K562 (cell line): ENCODE data around the gene BASP1. TPM values are rescaled to one million over a fixed set of nuclear protein-coding genes. Genes with fewer than 3 reads are reported as not detected.

Experiments used
- ATAC-seq: fragments of 200-7000 bp; cut with Tn5 transposase; 3 replicates; pipeline ENCODE4 v1.9.1; 2020; ENCODE audit warnings: moderate library complexity
- BruUV-seq: library from RNA; stranded (reverse); fragments of 400-500 nt; replicated peaks from 2 replicates; lab custom pipeline; 2021; lab: Mats Ljungman, UMichigan
- CTCF ChIA-PET: fragments of 300-600 bp; formaldehyde crosslinking; extraction: SDS; loops from one replicate; lab custom pipeline; 2021; ENCODE audit warnings: low intra/inter-chr PET ratio; lab: Yijun Ruan, JAX
- POLR2A ChIA-PET: fragments of 300-600, 350-650 bp; sonication (Branson Sonifier 250); formaldehyde crosslinking; extraction: SDS; loops from one replicate; lab custom pipeline; 2021; ENCODE audit warnings: antibody characterized with exemption, inconsistent platforms; lab: Yijun Ruan, JAX
- DNase-seq, 4 experiments: peaks; one replicate each; pipeline versions ENCODE4 v3.0.0 to v3.0.0-alpha.2; 2011 to 2018; ENCODE audit warnings: low spot score in 3 of 4, mixed read lengths in 3 of 4; ENCODE audit errors: extremely low read depth in 1 of 4
- FAIRE-seq: peaks from 2 replicates; lab custom pipeline; 2011; peaks lifted over from hg19 to GRCh38; lab: Jason Lieb, UNC
- H2AFZ ChIP-seq: 2 replicates; pipeline ENCODE4 v1.6.0; 2011; ENCODE audit warnings: low read depth, low read length, control low read depth, inconsistent platforms
- H3K27ac ChIP-seq: fragments of 200-600 bp; 3 replicates; pipeline ENCODE4 v1.8.0; 2011; ENCODE audit warnings: low read depth, mild to moderate bottlenecking, control low read depth, inconsistent platforms, low read length, moderate library complexity, mixed read lengths; ENCODE audit errors: extremely low read depth
- H3K27me3 ChIP-seq, 2 experiments: fragments of 300-600 bp in 1 of 2; 2 replicates in 1 of 2; 3 replicates in 1 of 2; pipeline versions ENCODE4 v1.6.0 to v1.8.0; 2011; ENCODE audit warnings: inconsistent platforms in 2 of 2, low read length in 2 of 2, mild to moderate bottlenecking in 1 of 2, mixed read lengths in 1 of 2, moderate library complexity in 1 of 2; ENCODE audit not compliant: control insufficient read depth in 2 of 2, insufficient read depth in 2 of 2
- H3K36me3 ChIP-seq: fragments of 300-600 bp; 3 replicates; pipeline ENCODE4 v1.8.0; 2011; ENCODE audit warnings: mild to moderate bottlenecking, low read length, inconsistent platforms; ENCODE audit not compliant: control insufficient read depth, insufficient read depth
- H3K4me1 ChIP-seq, 2 experiments: fragments of 200-600 bp in 1 of 2; replicated peaks in 1 of 2; 2 replicates in 1 of 2; 3 replicates in 1 of 2; pipeline versions ENCODE4 v1.5.1 to v1.8.0; 2011; ENCODE audit warnings: inconsistent platforms in 2 of 2, low read length in 2 of 2, mild to moderate bottlenecking in 1 of 2, mixed read lengths in 1 of 2, moderate library complexity in 1 of 2; ENCODE audit not compliant: control insufficient read depth in 2 of 2, insufficient read depth in 2 of 2
- H3K4me2 ChIP-seq: 2 replicates; pipeline ENCODE4 v1.6.1; 2011; ENCODE audit warnings: low read length, control low read depth, inconsistent platforms, mixed read lengths; ENCODE audit not compliant: insufficient read depth
- H3K4me3 ChIP-seq: fragments of 200-600 bp; sonication (generic), shearing (Covaris generic); 2 replicates; pipeline ENCODE4 v1.5.1; 2016; ENCODE audit warnings: control low read depth, inconsistent platforms
- H3K79me2 ChIP-seq: fragments of 200-600 bp; 3 replicates; pipeline ENCODE4 v1.8.0; 2011; ENCODE audit warnings: low read length, inconsistent platforms; ENCODE audit not compliant: control insufficient read depth, insufficient read depth
- H3K9ac ChIP-seq, 2 experiments: 2 replicates each; pipeline versions ENCODE4 v1.6.0 to v1.6.1; 2011; ENCODE audit warnings: low read depth in 2 of 2, low read length in 2 of 2, control low read depth in 1 of 2, inconsistent platforms in 1 of 2, mild to moderate bottlenecking in 1 of 2, mixed read lengths in 1 of 2; ENCODE audit not compliant: insufficient read depth in 1 of 2
- H3K9me1 ChIP-seq: one replicate; pipeline ENCODE4 v1.6.0; 2011; ENCODE audit warnings: inconsistent platforms, mild to moderate bottlenecking, low read length, moderate library complexity; ENCODE audit not compliant: control insufficient read depth, insufficient read depth
- H3K9me3 ChIP-seq: replicated peaks from 2 replicates; pipeline ENCODE4 v1.5.1; 2011; ENCODE audit warnings: low read depth, low read length, inconsistent platforms; ENCODE audit not compliant: control insufficient read depth, insufficient read depth
- H4K20me1 ChIP-seq: replicated peaks from 2 replicates; pipeline ENCODE4 v1.6.1; 2011; ENCODE audit warnings: low read length, inconsistent platforms, mixed read lengths; ENCODE audit not compliant: control insufficient read depth, insufficient read depth
- DEAF1 ChIP-seq: fragments of 450-650 bp; formaldehyde crosslinking; IDR thresholded peaks from 2 replicates; pipeline ENCODE4 v1.4.0; 2020; ENCODE audit warnings: mild to moderate bottlenecking, moderate library complexity
- E2F3 ChIP-seq: fragments of 250-450 bp; sonication (Bioruptor Pico); IDR thresholded peaks from 2 replicates; pipeline ENCODE4 v1.4.0; 2020; ENCODE audit warnings: mild to moderate bottlenecking
- MEIS2 ChIP-seq: fragments of 450-650 bp; IDR thresholded peaks from 2 replicates; pipeline ENCODE4 v1.6.1; 2014; ENCODE audit warnings: mild to moderate bottlenecking; ENCODE audit not compliant: partially characterized antibody
- RB1 ChIP-seq: fragments of 450-650 bp; IDR thresholded peaks from 2 replicates; pipeline ENCODE4 v1.6.1; 2017; ENCODE audit warnings: low read depth, mild to moderate bottlenecking
- SREBF2 ChIP-seq: sonication (generic); formaldehyde crosslinking; IDR thresholded peaks from 2 replicates; pipeline ENCODE4 v1.4.0; 2020; ENCODE audit warnings: mild to moderate bottlenecking, missing genetic modification reagents
- ZFP36 ChIP-seq: fragments of 150-350 bp; IDR thresholded peaks from 2 replicates; pipeline ENCODE4 v1.6.1; 2018; ENCODE audit warnings: low read length, low read depth; ENCODE audit not compliant: partially characterized antibody
- ZNF316 ChIP-seq: fragments of 450-650 bp; IDR thresholded peaks from 2 replicates; pipeline ENCODE4 v1.6.1; 2016
- WGBS: fragments of 100-300 bp; shearing (Covaris generic); methylation state at CpG from one replicate; pipeline ENCODE4 v1.1.6; 2016; ENCODE audit warnings: low coverage, mixed read lengths; ENCODE audit not compliant: insufficient coverage; ENCODE audit errors: missing lambda C conversion rate; 5-methylcytosine and 5-hydroxymethylcytosine counted together
- in situ Hi-C: fragments of 300-500 bp; cut with MboI; formaldehyde crosslinking; loops from 4 replicates; pipeline ENCODE4 v1.15.0; 2018; ENCODE audit warnings: inconsistent platforms, mixed read lengths
- intact Hi-C: fragments of 100-400 bp; cut with micrococcal nuclease; formaldehyde crosslinking; loops from 2 replicates; pipeline ENCODE4 v1.14.2; 2022
- polyA plus RNA-seq, 8 experiments: library from polyadenylated mRNA; depleted of rRNA in 4 of 8; stranded (reverse) in 5 of 8; unstranded in 3 of 8; fragments of >200 nt; fragmentation: Nextera tagmentation in 2 of 8; fragmentation: Illumina TruSeq in 1 of 8; extraction: Ambion mirVana in 2 of 8; extraction: Trizol in 1 of 8; gene quantifications; 2 replicates each; pipeline versions ENCODE4 v1.2.1 to v1.2.3, GENCODE V29; 2011 to 2014; ENCODE audit warnings: inconsistent platforms in 1 of 8, missing spikeins in 1 of 8
- total RNA-seq, 7 experiments: library from RNA; depleted of rRNA in 6 of 7; stranded (reverse); fragments of >200 nt in 6 of 7; fragmentation: Illumina TruSeq in 2 of 7; extraction: Trizol in 2 of 7; gene quantifications; 2 replicates each; pipeline versions ENCODE4 v1.2.1 to v1.2.3, GENCODE V29; 2011 to 2021; ENCODE audit warnings: low replicate concordance in 1 of 7
- TF ChIP-seq, protein P1 (sequence below): IDR thresholded peaks from 3 replicates; pipeline ENCODE4 v1.6.1; 2011; ENCODE audit warnings: borderline replicate concordance, mild to moderate bottlenecking, moderate library complexity; ENCODE audit not compliant: insufficient read length; ENCODE audit errors: extremely low read depth
- TF ChIP-seq, protein P2 (sequence below), 2 experiments: fragments of 450-650 bp; IDR thresholded peaks; 2 replicates each; pipeline ENCODE4 v1.6.1; 2016; ENCODE audit warnings: mild to moderate bottlenecking in 2 of 2, borderline replicate concordance in 1 of 2, low read depth in 1 of 2, moderate library complexity in 1 of 2

Gene BASP1
- total and polyA plus RNA-seq, 9 of the 15 experiments (the other 6 are each of a cell fraction or from before 2014, with no cell fraction given): 0.22 TPM; not detected in 8

- in situ Hi-C loops: no loop called here
- CTCF ChIA-PET: no interaction called here
- H3K9ac ChIP-seq: no peak overlapping the region
- H3K79me2 ChIP-seq: no peaks in the 10 kb centered on the region
- WGBS: 0% methylated on average over 9 of the region's 9 CpGs
- POLR2A ChIA-PET: no interaction called here
- no TSS peak for BruUV-seq
- H3K36me3 ChIP-seq: no peaks in the 10 kb centered on the region
- no peak overlapping the region for H3K4me3 ChIP-seq
- H3K27ac ChIP-seq: no peak overlapping the region
- FAIRE-seq (no peak), ATAC-seq (no peak), DNase-seq (no peak)
- no peak overlapping the region for H2AFZ ChIP-seq
- intact Hi-C loops: no loop called here
- H3K9me3 ChIP-seq: no peaks in the 10 kb centered on the region
- H3K9me1 ChIP-seq: no peaks in the 10 kb centered on the region
- no peak overlapping the region for H3K4me2 ChIP-seq
- no peaks in the 10 kb centered on the region; a peak in 1 of 5 replicates for H3K27me3 ChIP-seq
- no peaks in the 10 kb centered on the region for H4K20me1 ChIP-seq
- no peaks in the 10 kb centered on the region; a peak in 1 of 5 replicates for H3K4me1 ChIP-seq
- TF ChIP-seq DEAF1: no peak
- no peak for TF ChIP-seq MEIS2
- TF ChIP-seq E2F3 (CRISPR knock-in tag): no peak
- no peak for TF ChIP-seq ZNF316
- TF ChIP-seq, protein P1, sequence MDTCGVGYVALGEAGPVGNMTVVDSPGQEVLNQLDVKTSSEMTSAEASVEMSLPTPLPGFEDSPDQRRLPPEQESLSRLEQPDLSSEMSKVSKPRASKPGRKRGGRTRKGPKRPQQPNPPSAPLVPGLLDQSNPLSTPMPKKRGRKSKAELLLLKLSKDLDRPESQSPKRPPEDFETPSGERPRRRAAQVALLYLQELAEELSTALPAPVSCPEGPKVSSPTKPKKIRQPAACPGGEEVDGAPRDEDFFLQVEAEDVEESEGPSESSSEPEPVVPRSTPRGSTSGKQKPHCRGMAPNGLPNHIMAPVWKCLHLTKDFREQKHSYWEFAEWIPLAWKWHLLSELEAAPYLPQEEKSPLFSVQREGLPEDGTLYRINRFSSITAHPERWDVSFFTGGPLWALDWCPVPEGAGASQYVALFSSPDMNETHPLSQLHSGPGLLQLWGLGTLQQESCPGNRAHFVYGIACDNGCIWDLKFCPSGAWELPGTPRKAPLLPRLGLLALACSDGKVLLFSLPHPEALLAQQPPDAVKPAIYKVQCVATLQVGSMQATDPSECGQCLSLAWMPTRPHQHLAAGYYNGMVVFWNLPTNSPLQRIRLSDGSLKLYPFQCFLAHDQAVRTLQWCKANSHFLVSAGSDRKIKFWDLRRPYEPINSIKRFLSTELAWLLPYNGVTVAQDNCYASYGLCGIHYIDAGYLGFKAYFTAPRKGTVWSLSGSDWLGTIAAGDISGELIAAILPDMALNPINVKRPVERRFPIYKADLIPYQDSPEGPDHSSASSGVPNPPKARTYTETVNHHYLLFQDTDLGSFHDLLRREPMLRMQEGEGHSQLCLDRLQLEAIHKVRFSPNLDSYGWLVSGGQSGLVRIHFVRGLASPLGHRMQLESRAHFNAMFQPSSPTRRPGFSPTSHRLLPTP: no peak
- TF ChIP-seq SREBF2 (CRISPR knock-in tag): no peak
- TF ChIP-seq, protein P2, sequence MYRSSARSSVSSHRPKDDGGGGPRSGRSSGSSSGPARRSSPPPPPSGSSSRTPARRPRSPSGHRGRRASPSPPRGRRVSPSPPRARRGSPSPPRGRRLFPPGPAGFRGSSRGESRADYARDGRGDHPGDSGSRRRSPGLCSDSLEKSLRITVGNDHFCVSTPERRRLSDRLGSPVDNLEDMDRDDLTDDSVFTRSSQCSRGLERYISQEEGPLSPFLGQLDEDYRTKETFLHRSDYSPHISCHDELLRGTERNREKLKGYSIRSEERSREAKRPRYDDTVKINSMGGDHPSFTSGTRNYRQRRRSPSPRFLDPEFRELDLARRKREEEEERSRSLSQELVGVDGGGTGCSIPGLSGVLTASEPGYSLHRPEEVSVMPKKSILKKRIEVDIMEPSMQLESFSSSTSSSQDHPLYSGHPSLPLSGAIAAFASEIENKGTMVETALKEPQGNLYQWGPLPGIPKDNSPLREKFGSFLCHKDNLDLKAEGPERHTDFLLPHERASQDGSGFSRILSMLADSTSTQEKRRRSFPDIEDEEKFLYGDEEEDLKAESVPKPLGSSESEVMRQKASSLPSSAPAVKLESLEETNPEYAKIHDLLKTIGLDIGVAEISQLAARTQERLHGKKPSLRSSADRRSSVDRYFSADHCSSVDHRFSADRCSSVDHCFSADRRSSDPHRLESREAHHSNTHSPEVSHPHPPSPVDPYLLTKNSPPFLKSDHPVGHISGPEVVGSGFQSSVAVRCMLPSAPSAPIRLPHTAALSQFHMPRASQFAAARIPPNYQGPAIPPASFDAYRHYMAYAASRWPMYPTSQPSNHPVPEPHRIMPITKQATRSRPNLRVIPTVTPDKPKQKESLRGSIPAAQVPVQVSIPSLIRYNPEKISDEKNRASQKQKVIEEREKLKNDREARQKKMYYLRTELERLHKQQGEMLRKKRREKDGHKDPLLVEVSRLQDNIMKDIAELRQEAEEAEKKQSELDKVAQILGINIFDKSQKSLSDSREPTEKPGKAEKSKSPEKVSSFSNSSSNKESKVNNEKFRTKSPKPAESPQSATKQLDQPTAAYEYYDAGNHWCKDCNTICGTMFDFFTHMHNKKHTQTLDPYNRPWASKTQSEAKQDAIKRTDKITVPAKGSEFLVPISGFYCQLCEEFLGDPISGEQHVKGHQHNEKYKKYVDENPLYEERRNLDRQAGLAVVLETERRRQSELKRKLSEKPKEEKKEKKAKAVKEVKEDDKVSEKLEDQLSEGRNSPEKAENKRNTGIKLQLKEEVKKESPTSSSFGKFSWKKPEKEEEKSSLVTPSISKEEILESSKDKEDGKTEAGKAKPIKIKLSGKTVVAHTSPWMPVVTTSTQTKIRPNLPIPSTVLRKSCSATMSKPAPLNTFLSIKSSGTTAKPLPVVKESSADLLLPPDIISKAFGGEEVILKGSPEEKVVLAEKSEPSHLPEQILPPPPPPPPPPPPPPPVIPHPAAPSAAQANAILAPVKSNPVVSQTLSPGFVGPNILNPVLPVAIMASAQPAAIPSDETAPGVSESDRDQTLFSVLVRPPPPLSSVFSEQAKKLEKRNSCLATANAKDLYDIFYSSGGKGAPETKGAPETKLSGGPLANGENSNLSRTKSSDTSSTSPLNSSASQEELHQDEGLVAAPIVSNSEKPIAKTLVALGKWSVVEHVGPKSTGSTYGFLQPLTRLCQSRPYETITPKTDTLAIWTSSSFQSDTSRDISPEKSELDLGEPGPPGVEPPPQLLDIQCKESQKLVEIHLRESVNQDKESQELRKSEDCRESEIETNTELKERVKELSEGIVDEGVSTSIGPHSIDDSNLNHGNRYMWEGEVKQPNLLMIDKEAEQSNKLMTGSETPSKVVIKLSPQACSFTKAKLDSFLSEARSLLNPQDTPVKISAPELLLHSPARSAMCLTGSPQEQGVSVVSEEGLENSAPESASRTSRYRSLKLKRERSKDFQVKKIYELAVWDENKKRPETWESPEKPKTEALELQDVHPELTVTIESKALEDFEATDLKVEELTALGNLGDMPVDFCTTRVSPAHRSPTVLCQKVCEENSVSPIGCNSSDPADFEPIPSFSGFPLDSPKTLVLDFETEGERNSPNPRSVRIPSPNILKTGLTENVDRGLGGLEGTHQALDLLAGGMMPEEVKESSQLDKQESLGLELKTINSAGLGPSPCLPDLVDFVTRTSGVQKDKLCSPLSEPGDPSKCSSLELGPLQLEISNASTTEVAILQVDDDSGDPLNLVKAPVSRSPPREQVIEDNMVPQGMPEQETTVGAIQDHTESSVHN (IDR thresholded peaks at IDR 0.05; ENCODE audit: borderline replicate concordance in 1 of 2, low read depth in 1 of 2): no peak
- no peak for TF ChIP-seq ZFP36
- no peak for TF ChIP-seq RB1
These were observed 73.1 kb downstream of the BASP1 start for GRCh38 chr5:17290540-17290974.
